Gastrocnemius medialis (tissue), 4 donors: Measurements from ENCODE around the gene MSTN.

Experiments
- POLR2A ChIP-seq, 2 donors: fragments of 450-650 bp; IDR thresholded peaks; one replicate each; pipeline ENCODE4 v1.6.1; 2017; ENCODE audit warnings: antibody characterized with exemption in 2 of 2, mild to moderate bottlenecking in 2 of 2, moderate library complexity in 2 of 2
- TF ChIP-seq, protein P1 (sequence below), 5 experiments: fragments of 450-650 bp in 3 of 5; fragments of 200-600 bp in 2 of 5; sonication (generic) in 2 of 5; IDR thresholded peaks in 4 of 5; conservative IDR thresholded peaks in 1 of 5; 1 replicate in 4 of 5; 2 replicates in 1 of 5; pipeline ENCODE4 v1.5.1; 2016 to 2019; ENCODE audit warnings: antibody characterized with exemption in 5 of 5, mild to moderate bottlenecking in 3 of 5, moderate library complexity in 3 of 5

DNA sequence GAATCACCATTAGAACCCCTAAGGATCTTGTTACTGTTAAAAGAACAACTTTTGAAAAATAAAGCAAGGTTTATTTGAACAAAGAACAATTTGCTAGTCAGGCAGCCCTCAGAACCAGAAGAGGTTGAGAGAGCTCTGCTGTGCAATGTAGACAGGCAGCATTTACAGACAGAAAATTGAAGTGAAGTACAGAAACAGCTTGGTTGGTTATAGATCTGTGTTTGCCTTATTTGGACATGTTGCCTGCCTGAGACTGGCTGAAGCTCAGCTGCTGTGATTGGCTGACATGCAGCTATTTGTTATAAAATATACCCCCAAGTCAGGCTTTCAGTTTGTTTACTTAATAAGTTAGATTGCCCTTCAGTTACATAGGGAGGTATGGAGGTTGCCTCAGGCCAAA, 12.5 kb downstream of the MSTN start:
- no peak for TF ChIP-seq POLR2A (IDR thresholded peaks at IDR 0.05)
- TF ChIP-seq, protein P1, sequence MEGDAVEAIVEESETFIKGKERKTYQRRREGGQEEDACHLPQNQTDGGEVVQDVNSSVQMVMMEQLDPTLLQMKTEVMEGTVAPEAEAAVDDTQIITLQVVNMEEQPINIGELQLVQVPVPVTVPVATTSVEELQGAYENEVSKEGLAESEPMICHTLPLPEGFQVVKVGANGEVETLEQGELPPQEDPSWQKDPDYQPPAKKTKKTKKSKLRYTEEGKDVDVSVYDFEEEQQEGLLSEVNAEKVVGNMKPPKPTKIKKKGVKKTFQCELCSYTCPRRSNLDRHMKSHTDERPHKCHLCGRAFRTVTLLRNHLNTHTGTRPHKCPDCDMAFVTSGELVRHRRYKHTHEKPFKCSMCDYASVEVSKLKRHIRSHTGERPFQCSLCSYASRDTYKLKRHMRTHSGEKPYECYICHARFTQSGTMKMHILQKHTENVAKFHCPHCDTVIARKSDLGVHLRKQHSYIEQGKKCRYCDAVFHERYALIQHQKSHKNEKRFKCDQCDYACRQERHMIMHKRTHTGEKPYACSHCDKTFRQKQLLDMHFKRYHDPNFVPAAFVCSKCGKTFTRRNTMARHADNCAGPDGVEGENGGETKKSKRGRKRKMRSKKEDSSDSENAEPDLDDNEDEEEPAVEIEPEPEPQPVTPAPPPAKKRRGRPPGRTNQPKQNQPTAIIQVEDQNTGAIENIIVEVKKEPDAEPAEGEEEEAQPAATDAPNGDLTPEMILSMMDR (IDR thresholded peaks at IDR 0.05 in 4 of 5, conservative IDR thresholded peaks at IDR 0.05 in 1 of 5) = no peak
